OCI-LY3 (cell line): Measurements from ENCODE around the gene CHN2.

Experiments
- CTCF ChIP-seq: fragments of 200-600, 300-600 bp; sonication (generic); IDR thresholded peaks from 2 replicates; pipeline ENCODE4 v1.5.1; 2014; ENCODE audit warnings: antibody characterized with exemption, low read length, low read depth
- EZH2phosphoT487 ChIP-seq: fragments of 200-600 bp; shearing (Covaris generic); IDR thresholded peaks from 2 replicates; pipeline ENCODE4 v1.6.1; 2018; ENCODE audit warnings: antibody characterized with exemption, mixed run types, low read depth

- no peak for TF ChIP-seq CTCF
- no peak for TF ChIP-seq EZH2phosphoT487
These were observed 42.1 kb downstream of the CHN2 start for GRCh38 chr7:29236649-29237048.
